AG09319 (cell line): ENCODE results near the gene ZNF92.
A peak's percentile ranks its signal among the peaks of the same experiment; 100 is the strongest.

Source experiments
- DNase-seq: peaks from one replicate; pipeline ENCODE4 v3.0.0-alpha.2; 2010; ENCODE audit warnings: low read depth; ENCODE audit errors: extremely low read depth
- CTCF ChIP-seq: IDR thresholded peaks from 2 replicates; pipeline ENCODE4 v1.5.1; 2011; ENCODE audit warnings: low read depth, mild to moderate bottlenecking, inconsistent platforms, low read length, moderate library complexity

Gene ZNF92

GRCh38 chr7:65448816-65449504, 75.3 kb downstream of the ZNF92 start:
- peak; percentile 7 for DNase-seq
- TF ChIP-seq CTCF = no peak

GRCh38 chr7:65449505-65449852, 75.8 kb downstream of the ZNF92 start:
- no peak for TF ChIP-seq CTCF
- no peak for DNase-seq
